ENCODE data around the gene COX8A. TPM values are rescaled to one million over a fixed set of nuclear protein-coding genes. Genes with fewer than 3 reads are reported as not detected.

COX8A gene
- total and polyA plus RNA-seq, 10 of the 15 experiments (the other 5 are each of a cell fraction or from before 2014, with no cell fraction given) = 243 to 1,476 (median 522) TPM

DNA sequence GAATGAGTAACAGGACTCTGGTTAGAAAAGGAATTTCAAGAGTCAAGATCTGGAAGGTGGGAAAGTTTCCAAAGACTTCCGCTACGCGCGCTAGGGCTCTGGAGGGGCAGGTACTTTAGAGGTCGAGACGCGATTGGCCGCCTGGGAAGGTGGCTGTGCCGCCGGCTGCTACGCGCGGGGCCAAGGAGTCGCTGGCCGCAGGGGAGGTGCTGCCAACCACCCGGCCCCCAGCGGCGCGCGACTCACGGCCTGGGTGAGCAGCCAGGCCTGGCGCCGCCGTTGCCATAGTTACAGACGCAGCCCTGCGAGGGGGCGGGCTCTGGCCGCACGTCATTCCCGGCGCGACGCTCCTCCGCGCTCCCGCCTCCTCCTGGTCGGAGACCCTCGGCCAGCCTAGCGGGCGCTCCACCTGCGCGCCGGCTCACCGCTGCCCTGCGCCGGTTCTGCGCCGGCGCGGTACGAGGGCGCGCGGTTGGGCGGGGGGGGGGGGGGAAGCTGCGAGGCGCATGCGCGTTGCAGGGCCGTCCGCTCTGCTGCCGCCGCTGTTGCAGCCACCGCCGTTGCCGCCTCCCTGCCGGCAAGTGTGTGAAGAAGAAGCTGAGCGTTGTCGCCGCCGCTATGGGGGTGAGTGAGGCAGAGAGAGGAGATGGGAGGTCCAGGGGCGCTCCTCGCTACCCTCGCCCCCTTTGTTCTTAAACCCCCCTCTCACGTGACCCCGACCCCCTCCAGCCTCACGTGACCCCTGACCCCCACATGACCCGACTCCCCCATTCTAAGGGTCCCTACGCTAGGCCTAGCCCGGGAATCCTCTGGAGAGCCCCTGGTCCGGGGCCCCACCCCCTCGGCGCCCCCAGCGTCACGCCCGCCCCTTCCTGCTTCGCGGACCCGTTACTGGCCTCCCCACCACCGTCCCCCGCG is 35.7 kb upstream of the COX8A start, which contains the start of gene NAA40 (continued):
- TF ChIP-seq BHLHE40 (IDR thresholded peaks at IDR 0.05; ENCODE audit: borderline replicate concordance in 1 of 2, low read depth in 2 of 2, low read length in 1 of 2) (peak; percentile 87 to 94), TCF12 (IDR thresholded peaks at IDR 0.05; ENCODE audit: low read depth, low read length) (0 out of 2 replicates have a peak, but pooled peaks have one; percentile 5), SUZ12 (IDR thresholded peaks at IDR 0.05; ENCODE audit: unreplicated experiment) (no peak), USF2 (IDR thresholded peaks at IDR 0.05; ENCODE audit: borderline replicate concordance, low read depth, low read length) (peak; percentile 78), SIN3A (IDR thresholded peaks at IDR 0.05; ENCODE audit: low read depth, low read length) (peak; percentile 96), CREM (IDR thresholded peaks at IDR 0.05; ENCODE audit: low read depth) (peak; percentile 98)

DNA sequence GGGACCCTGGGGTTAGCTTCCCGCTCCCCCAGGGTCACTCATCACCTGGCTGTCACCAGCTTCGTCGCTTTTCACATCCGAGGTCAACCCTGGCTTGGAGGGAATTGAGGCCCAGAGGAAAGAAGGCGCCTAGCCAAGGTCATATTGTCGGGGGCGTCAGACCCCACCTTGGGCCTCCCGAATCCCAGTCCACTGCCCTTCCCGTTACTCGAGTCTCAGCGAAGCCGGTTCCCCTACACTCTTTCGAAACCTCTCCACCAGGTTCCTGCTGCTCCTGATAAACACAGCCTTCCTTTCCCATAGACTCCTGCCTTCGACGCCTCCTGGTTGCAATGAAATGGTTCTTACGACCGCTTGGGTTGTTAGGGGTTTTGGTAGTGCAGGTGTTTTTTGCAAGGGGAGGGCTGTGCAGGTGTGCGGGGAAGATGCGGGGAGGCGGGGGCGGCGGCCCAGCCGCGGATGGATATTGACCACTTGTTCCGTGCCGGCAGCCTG is 35.0 kb upstream of the COX8A start:
- RAD21 ChIA-PET (ENCODE audit: unreplicated experiment) = interaction anchor here (0.6 to 1.3 kb wide), 4 partner anchors 36 to 188 kb away, joined by 3 to 7 read pairs (median 3); partner anchors contain the start of gene MARK2
- DNase-seq (ENCODE audit: low read depth, low spot score) (no peak), ATAC-seq (no peak), FAIRE-seq (no peak)
- POLR2A ChIA-PET = interaction anchor here (1.0 to 1.1 kb wide), 2 partner anchors 23 to 101 kb away, joined by 3 read pairs; partner anchors contain the start of gene MARK2
- SMC1A ChIA-PET (ENCODE audit: uncharacterized antibody, unreplicated experiment) = no interaction called here
- Histone ChIP-seq H3K36me3 (ENCODE audit: control insufficient read depth in 2 of 2, insufficient read depth in 2 of 2, low read length in 1 of 2) (0 out of 4 replicates have a peak, but pooled peaks cover 0 to 6% of the 10 kb centered on the region in 2 experiments), H3K9me3 (replicated peaks; ENCODE audit: control insufficient read depth, insufficient read depth, low read length) (no peaks in the 10 kb centered on the region), H3K4me1 (ENCODE audit: control insufficient read depth, insufficient read depth, low read length) (peaks cover 21% of the 10 kb centered on the region; the same call in 1 of the 2 replicates), H3K79me2 (ENCODE audit: control insufficient read depth, insufficient read depth, low read length) (peaks cover 38% of the 10 kb centered on the region), H3K4me3 (peak overlapping the region; percentile 91), H3K4me2 (ENCODE audit: control insufficient read depth, insufficient read depth) (peak overlapping the region; percentile 77), H4K20me1 (ENCODE audit: control insufficient read depth, insufficient read depth) (no peaks in the 10 kb centered on the region), H2AFZ (ENCODE audit: control insufficient read depth, low read depth, low read length) (peak overlapping the region; percentile 3), H3K9ac (ENCODE audit: control insufficient read depth, insufficient read depth, low read length) (peak overlapping the region; percentile 74), H3K27me3 (replicated peaks in 1 of 2; ENCODE audit: control insufficient read depth in 2 of 2, insufficient read depth in 2 of 2, low read length in 1 of 2) (no peaks in the 10 kb centered on the region), H3K27ac (ENCODE audit: control insufficient read depth, insufficient read depth) (peak overlapping the region; percentile 45; the same call in 1 of the 2 replicates)
- in situ Hi-C loops (cut with MboI) (no loop called here), intact Hi-C loops (cut with micrococcal nuclease; ENCODE audit: unreplicated experiment) (no loop called here)
- WGBS (ENCODE audit: insufficient coverage, insufficient replicate concordance, low lambda C conversion rate, missing lambda C conversion rate) = 3% methylated on average over 25 of the region's 26 CpGs
- BruUV-seq (replicated peaks) = no TSS peak
- CTCF ChIA-PET = interaction anchor here (1.5 to 4.0 kb wide), 2 partner anchors 13 to 102 kb away, joined by 4 to 20 read pairs; partner anchors contain the start of gene MARK2
- TF ChIP-seq PAX8 (IDR thresholded peaks at IDR 0.05) (no peak), NR2F1 (conservative IDR thresholded peaks at IDR 0.05) (0 out of 2 replicates have a peak, but pooled peaks have one; percentile 34), SIN3A (IDR thresholded peaks at IDR 0.05; ENCODE audit: low read depth, low read length) (no peak), HDGF (IDR thresholded peaks at IDR 0.05) (no peak), TCF12 (IDR thresholded peaks at IDR 0.05; ENCODE audit: low read depth, low read length) (0 out of 2 replicates have a peak, but pooled peaks have one; percentile 18), ZNF592 (IDR thresholded peaks at IDR 0.05) (no peak), NKRF (conservative IDR thresholded peaks at IDR 0.05) (0 out of 2 replicates have a peak, but pooled peaks have one; percentile 16), SMAD5 (IDR thresholded peaks at IDR 0.05; ENCODE audit: low read depth) (no peak), CREM (IDR thresholded peaks at IDR 0.05; ENCODE audit: low read depth) (no peak), SUZ12 (IDR thresholded peaks at IDR 0.05; ENCODE audit: unreplicated experiment) (no peak)
